NCI-H1694 treated with DMSO at 0.1 percent for 48 hours (cell line): ENCODE measurements around the gene MMEL1.
"Not testable (repeated sequence)": the region's sequence is repeated elsewhere in the genome, so short reads cannot be mapped to it uniquely, and the experiment has no call there.

Experiments
- DNase-seq: peaks from one replicate; lab custom pipeline; 2025; lab: John Stamatoyannopoulos, UW

The MMEL1 gene

DNA sequence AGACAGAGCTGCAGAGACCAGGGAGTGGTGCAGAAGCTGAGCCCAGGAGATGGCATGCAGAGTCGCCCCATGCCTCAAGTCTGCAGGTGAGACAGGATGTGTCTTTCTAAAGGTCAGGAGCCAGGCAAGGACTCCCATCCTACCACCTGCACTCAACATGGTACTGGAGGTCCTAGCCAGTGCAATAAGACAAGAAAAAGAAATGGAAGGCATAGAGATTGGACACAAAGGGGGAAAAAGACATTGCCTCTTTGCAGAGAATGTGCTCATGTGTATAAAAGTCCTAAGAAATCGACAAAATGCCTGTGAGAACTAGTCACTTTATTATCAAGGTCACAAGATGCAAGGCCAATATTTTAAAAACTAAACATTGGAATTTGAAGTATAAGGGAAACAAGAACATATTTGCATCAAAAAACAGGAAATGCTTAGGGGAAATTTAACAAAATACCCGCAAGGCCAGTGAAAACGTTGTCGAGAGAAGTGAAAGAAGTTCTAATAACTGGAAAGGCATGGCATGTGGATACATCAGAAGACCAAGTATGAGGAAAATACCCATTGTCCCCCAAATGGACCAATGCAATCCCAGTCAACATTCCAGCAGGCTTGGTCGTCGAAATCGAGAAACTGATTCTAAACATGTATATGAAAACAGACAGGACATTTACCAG, 59.4 kb downstream of the MMEL1 start:
- DNase-seq, result no peak

GRCh38 chr1:2571348-2571747, 61.5 kb downstream of the MMEL1 start:
- DNase-seq, result no peak

DNA sequence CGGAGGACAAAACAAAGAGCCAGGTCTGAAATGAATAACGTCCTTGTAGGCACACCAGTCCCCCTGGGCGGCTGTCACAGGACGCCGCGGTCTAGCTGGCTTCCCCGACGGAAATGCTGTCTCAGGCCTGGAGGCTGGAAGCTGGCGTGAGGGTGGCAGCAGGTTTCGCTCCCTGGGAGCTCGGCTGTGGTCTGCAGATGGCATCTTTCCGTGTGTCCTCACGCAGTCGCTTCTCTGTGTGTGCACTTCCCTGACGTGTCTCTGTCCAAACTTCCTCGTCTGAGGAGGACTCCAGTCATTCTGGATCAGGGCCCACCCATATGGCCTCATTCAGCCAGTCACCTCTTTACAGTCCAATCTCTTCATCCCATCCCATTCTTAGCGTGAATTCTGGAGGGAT, 62.5 kb downstream of the MMEL1 start:
- no peak for DNase-seq

DNA sequence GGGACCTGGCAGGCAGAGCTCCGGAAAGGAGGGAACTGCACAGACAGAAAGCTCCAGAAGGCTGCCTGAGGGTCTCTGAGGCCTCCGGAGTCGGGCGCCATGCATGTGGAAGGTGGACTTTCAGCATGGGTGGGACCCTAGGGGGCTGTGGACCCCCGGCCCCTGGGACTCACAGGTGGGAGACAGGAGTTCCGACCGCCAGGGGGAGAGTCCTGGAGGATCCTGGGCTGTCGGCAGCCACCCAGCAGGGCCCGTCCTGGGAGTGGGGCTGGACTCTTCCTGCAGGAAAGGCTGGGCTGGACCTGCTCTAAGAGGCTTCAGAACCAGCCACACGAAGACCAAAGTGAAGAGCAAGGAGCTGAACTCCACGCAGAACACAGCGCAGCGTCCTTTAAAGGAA, 63.1 kb downstream of the MMEL1 start:
- DNase-seq, result not testable (repeated sequence)

- no peak for DNase-seq
Measured at GRCh38 chr1:2569060-2569459, 63.8 kb downstream of the MMEL1 start.

GRCh38 chr1:2568187-2568816, 64.5 kb downstream of the MMEL1 start:
- not testable (repeated sequence) for DNase-seq

- DNase-seq, result no peak
Measured at GRCh38 chr1:2567083-2567679, 65.6 kb downstream of the MMEL1 start.

- no peak for DNase-seq
Measured at GRCh38 chr1:2566101-2567045, 66.4 kb downstream of the MMEL1 start.

DNA sequence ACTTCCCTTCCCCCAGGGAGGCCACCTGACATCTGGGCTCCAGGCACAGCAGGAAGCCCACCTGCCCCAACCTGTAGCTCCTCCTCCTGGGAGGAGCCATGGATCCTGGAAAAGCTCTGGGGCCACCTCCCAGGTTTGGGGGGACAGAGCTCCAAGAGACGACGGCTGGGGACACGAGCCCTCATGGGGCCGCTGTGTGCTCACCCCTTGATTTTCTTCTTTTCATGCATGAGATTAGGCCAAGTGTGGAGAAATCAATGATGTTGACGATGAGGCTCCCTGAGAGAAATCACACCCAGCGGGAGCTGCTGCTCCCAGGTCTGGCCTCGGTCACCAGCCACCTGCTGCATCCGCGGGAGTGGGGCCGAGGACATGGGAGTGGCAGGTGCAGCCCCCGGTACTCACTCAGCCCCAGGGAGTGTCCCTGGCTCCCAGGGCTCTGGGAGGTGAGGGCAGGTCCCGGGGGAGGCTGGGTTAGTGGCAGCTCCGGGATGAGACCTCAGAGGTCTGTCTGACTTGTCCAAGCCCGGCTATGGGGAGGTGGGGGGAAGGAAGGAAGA, 67.9 kb downstream of the MMEL1 start:
- DNase-seq, result no peak

DNA sequence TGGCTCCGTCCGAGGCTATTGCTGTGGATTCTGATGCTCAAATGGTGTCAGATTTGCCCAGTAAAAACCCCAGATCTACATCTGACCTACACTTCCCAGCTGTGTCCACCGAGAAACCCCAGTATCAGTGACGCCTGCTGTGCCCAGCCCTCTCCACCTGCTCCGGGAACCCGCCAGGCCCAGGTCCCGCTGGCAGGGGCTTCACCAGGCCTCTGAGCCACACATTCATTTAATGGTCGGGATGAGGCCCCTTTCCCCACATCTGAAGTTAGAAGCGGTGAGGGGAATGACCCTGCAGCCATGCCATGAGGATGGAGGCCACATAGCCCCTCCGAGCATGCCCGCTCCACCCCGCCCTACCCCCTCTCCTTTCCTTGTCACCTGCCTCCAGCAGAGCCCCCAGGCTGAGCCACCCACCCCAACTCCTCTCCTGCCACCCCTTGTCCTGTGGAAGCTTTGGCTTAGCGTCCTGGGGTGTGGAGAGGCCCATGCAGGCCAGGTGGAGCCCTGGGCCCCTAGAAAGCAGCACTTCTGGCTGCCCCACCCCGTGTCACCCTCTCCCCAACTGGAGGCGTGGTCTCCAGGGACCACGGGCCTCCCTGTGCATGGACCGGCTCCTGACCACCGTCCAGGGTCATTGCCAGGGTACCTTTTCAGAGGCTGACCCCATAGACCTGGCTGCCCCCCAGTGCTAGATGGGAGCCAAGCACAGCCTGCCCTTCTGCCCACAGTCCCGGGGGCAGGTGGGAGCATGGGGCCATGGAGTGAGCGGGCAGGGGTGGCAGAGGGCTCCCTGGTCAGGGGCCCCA, 68.6 kb downstream of the MMEL1 start:
- no peak for DNase-seq

GRCh38 chr1:2563205-2563604, 69.6 kb downstream of the MMEL1 start:
- no peak for DNase-seq

- no peak for DNase-seq
Measured at GRCh38 chr1:2561898-2562895, 70.6 kb downstream of the MMEL1 start.

DNA sequence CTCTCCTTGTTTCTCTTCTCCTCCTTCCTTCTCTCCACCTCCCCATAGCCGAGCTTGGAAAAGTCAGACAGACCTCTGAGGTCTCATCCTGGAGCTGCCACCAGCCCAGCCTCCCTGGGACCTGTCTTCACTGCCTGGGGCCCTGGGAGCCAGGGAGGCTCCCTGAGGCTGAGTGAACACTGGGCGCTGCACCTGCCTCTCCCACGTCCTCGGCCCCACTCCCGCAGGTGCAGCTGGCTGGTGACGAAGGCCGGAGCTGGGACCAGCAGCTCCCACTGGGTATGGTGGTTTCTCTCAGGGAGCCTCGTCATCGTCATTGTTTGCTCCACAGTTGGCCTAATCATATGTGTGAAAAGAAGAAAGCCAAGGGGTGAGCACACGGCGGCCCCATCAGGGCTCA, 71.4 kb downstream of the MMEL1 start:
- DNase-seq, result no peak

- no peak for DNase-seq
Measured at GRCh38 chr1:2560299-2561073, 72.3 kb downstream of the MMEL1 start.

GRCh38 chr1:2559509-2560298, 73.1 kb downstream of the MMEL1 start:
- no peak for DNase-seq

DNA sequence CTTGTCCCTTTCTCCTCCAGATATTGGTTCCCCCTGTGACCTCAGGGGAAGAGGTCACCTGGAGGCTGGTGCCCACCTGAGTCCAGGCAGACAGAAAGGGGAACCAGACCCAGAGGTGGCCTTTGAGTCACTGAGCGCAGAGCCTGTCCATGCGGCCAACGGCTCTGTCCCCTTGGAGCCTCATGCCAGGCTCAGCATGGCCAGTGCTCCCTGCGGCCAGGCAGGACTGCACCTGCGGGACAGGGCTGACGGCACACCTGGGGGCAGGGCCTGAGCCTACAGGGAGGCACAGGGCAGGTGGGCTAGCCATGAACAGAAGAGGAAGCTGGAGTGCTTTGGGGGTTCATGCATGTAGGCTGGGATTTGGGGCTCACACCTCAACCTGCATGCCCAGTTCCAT, 74.0 kb downstream of the MMEL1 start:
- DNase-seq, result no peak

GRCh38 chr1:2558420-2558819, 74.4 kb downstream of the MMEL1 start:
- no peak for DNase-seq
